GM15510 (cell line): Measurements from ENCODE around the gene LAMTOR4.

Experiments used
- POLR2A ChIP-seq: IDR thresholded peaks from 3 replicates; pipeline ENCODE4 v1.6.1; 2011; ENCODE audit warnings: borderline replicate concordance; ENCODE audit not compliant: insufficient read length; ENCODE audit errors: extremely low read depth

The LAMTOR4 gene

DNA sequence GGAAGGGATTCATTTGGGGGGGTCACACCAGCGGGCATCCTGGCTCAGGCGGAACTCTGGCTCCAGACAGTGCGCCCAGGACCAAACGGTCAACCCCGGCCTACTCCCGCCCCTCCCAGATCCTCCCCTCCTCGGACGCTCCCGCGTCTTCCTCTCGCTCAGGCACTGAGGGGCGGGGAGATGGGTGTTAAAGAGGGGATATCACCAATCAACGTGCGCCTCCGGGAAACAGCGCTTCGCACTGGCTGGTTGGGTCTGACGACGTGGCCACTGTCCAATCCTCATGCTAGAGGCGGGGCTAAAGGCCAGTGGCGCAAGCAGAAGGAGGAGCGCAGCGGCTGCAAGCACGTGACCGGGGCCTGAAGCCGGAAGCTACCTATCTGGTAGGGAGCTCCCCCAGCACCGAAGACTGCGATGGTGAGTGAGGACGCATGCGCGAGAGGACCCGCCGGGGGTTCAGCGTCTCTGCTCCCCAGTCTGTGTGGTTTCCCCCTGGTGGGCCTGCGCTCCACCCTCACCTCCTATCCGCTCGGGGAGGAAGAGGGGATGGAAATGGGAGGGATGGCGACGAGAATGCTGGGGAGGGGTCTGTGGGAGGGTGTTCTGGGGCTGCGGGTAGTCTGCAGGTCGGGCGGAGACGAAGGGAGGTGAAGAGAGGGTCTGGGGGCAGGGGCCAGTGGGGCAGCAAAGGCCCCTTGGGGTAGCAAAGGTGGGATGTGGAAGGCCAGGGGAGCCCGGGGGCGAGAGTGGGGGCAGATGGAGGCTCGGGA is at the start of gene LAMTOR4:
TSS of gene LAMTOR4 (plus strand) at position 360 of the 770 bp plus-strand sequence. CDS start at position 415, 55 bp downstream.
- peak; percentile 87 for TF ChIP-seq POLR2A

DNA sequence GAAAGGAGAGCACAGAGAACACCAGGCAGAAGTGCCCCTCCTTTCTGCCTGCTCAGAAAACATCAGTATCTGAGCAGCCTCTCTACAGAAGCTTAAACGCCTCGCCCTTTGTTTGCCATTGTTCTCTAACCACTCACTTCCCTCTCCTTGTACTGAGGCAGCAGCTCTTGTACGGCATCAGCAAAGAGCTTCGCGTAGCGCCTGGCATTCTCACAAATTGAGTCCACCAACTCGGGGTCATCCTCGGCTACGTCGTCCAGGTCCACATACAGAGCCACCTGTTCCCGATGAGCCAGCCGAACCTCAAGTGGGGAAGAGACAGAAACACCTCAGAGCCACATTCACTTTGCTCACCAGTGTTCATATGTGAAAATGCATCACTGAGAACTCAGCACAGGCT is 49.3 kb upstream of the LAMTOR4 start:
- no peak for TF ChIP-seq POLR2A

DNA sequence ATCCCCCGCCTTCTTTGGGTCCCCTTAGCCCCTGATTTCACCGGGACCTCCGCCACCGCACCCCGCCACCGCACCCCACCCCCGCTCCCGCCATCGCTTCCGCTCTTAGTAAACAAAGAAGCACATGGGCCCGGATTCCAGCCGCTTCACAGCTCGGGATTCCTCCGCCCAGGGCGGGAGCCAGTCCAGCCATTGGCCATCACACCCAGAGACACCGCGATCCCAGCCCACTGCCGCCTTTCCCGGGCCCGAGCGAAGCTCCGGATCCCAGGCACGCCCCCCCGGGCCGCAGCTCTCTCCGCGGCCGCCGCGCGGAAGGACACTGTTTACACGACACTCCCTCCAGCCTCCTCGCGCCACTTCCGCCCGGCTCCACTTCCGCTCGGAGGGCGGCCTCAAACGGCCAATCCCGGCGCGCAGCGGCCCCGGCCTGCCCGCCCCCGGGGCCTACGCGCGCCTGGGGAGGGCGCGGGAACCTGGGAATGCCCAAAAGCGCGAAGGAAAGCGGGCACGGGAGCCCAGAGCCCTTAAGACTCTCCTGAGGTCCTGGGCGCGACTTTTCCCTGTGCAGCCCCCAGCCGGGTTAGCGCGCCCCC is 48.2 kb upstream of the LAMTOR4 start:
- TF ChIP-seq POLR2A, result peak; percentile 33

GRCh38 chr7:100101016-100101862 is 47.5 kb upstream of the LAMTOR4 start, which contains the start of the genes AP4M1 and MCM7:
Gene AP4M1, plus strand, starts transcription at chr7:100101643. Its CDS starts 72 bp downstream, at chr7:100101715.
Gene MCM7, minus strand, starts transcription at chr7:100101397. Its CDS starts 103 bp downstream, at chr7:100101294.
- TF ChIP-seq POLR2A, result peak; percentile 53

GRCh38 chr7:100102950-100103840 is 45.5 kb upstream of the LAMTOR4 start:
- no peak for TF ChIP-seq POLR2A

DNA sequence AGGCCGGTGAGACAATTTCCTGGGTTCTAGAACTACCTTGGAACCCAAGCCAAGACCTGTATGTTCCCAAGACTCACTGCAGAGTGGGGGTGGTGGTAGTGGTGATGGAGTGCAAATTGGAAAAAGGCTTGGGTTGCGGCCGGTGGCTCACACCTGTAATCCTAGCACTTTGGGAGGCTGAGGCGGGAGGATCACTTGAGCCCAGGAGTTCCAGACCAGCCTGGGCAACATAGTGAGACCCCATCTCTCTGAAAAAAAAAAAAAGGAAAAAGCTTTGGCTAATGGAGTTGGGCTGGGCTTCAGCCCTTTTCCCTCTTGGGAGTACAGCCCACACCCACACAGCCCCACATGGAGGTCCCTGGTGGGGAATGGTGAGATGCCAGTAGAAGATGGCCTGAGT is 43.2 kb upstream of the LAMTOR4 start:
- TF ChIP-seq POLR2A, result no peak

- TF ChIP-seq POLR2A, result no peak
Measured at GRCh38 chr7:100106633-100107032, 42.1 kb upstream of the LAMTOR4 start.

GRCh38 chr7:100107125-100107737 is 41.5 kb upstream of the LAMTOR4 start:
- TF ChIP-seq POLR2A, result no peak

GRCh38 chr7:100107890-100108289 is 40.8 kb upstream of the LAMTOR4 start:
- no peak for TF ChIP-seq POLR2A

GRCh38 chr7:100109521-100110163 is 39.1 kb upstream of the LAMTOR4 start:
- no peak for TF ChIP-seq POLR2A

- no peak for TF ChIP-seq POLR2A
Measured at GRCh38 chr7:100111156-100111555, 37.6 kb upstream of the LAMTOR4 start.

DNA sequence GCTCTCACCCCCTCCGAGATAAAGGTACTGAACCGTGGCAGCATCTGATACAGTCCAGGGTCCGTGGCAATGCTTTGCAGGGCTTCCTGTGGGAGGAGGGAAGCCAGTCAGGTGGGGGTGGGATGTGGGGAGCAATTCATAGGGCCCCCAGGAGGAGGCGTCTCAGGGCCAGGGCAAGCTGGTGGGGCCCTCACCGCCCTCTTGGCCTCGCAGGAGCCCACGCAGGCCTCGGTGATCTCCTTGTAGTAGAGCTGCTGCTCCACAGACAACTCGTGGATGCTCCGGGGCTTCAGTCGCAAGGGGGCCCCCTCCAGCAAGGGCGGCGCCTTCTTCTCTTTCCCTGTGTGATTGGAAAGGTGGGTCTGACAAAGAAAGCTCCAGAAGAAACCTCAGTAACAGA is 36.8 kb upstream of the LAMTOR4 start:
- no peak for TF ChIP-seq POLR2A

- no peak for TF ChIP-seq POLR2A
Measured at GRCh38 chr7:100115026-100115425, 33.7 kb upstream of the LAMTOR4 start.
